A549 (cell line): ENCODE results near the gene DCLRE1B. TPM values are rescaled to one million over a fixed set of nuclear protein-coding genes. Genes with fewer than 3 reads are reported as not detected.

Experiments
- ATAC-seq, 2 experiments: fragments of 200-7000 bp in 1 of 2; fragments of >200 bp in 1 of 2; cut with Nextera tagmentation in 1 of 2; cut with Tn5 transposase in 1 of 2; 3 replicates each; pipeline versions ENCODE4 v1.8.0 to v1.9.1; 2018 to 2020; ENCODE audit warnings: mild to moderate bottlenecking in 1 of 2, moderate library complexity in 1 of 2
- CTCF ChIA-PET: fragments of 300-600 bp; sonication (Branson Sonifier 250); formaldehyde crosslinking; extraction: SDS; loops from one replicate; lab custom pipeline; 2021; ENCODE audit warnings: antibody characterized with exemption, inconsistent platforms; lab: Yijun Ruan, JAX
- POLR2A ChIA-PET: fragments of 350-600 bp; formaldehyde crosslinking; extraction: SDS; loops from one replicate; lab custom pipeline; 2021; ENCODE audit warnings: antibody characterized with exemption, inconsistent platforms; lab: Yijun Ruan, JAX
- DNase-seq, 2 experiments: peaks; one replicate each; pipeline versions ENCODE4 v3.0.0 to v3.0.0-alpha.2; 2011 to 2016; ENCODE audit warnings: low read depth in 1 of 2, low spot score in 1 of 2
- FAIRE-seq: peaks from 2 replicates; lab custom pipeline; 2011; peaks lifted over from hg19 to GRCh38; lab: Jason Lieb, UNC
- H3K27ac ChIP-seq, 2 experiments: fragments of >200 bp; sonication (Bioruptor Twin); formaldehyde crosslinking; 3 replicates each; pipeline ENCODE4 v1.5.1; 2016 to 2017
- H3K4me1 ChIP-seq: fragments of >200 bp; sonication (Bioruptor Twin); formaldehyde crosslinking; 3 replicates; pipeline ENCODE4 v1.6.1; 2016
- H3K4me2 ChIP-seq: fragments of >200 bp; sonication (Bioruptor Twin); formaldehyde crosslinking; 3 replicates; pipeline ENCODE4 v1.6.1; 2016
- H3K4me3 ChIP-seq: fragments of >200 bp; sonication (Bioruptor Twin); formaldehyde crosslinking; 3 replicates; pipeline ENCODE4 v1.5.1; 2016
- H3K9me3 ChIP-seq: fragments of >200 bp; sonication (Bioruptor Twin); formaldehyde crosslinking; 3 replicates; pipeline ENCODE4 v1.6.1; 2016
- BHLHE40 ChIP-seq: IDR thresholded peaks from 2 replicates; pipeline ENCODE4 v1.6.1; 2012; ENCODE audit warnings: low read depth, low read length, inconsistent platforms
- CBX2 ChIP-seq: fragments of 200-600 bp; sonication (generic); IDR thresholded peaks from 2 replicates; pipeline ENCODE4 v1.6.1; 2016; ENCODE audit warnings: low read depth, mild to moderate bottlenecking, borderline replicate concordance
- CEBPB ChIP-seq, 2 experiments: fragments of >200 bp in 1 of 2; sonication (Bioruptor Twin) in 1 of 2; formaldehyde crosslinking in 1 of 2; IDR thresholded peaks; 2 replicates each; pipeline ENCODE4 v1.6.1; 2012 to 2016
- CHD2 ChIP-seq: fragments of 150-350 bp; IDR thresholded peaks from 2 replicates; pipeline ENCODE4 v1.6.1; 2014; ENCODE audit warnings: low read length; ENCODE audit not compliant: partially characterized antibody
- CHD4 ChIP-seq: fragments of 200-600 bp; sonication (generic); IDR thresholded peaks from 2 replicates; pipeline ENCODE4 v1.6.1; 2016; ENCODE audit warnings: antibody characterized with exemption, mild to moderate bottlenecking, borderline replicate concordance
- EHF ChIP-seq: fragments of 250-450 bp; sonication (Bioruptor Pico); IDR thresholded peaks from 2 replicates; pipeline ENCODE4 v1.5.0; 2020; ENCODE audit warnings: mild to moderate bottlenecking
- FOSB ChIP-seq: fragments of 250-450 bp; sonication (Bioruptor Pico); IDR thresholded peaks from 2 replicates; pipeline ENCODE4 v1.5.0; 2020; ENCODE audit warnings: mild to moderate bottlenecking, moderate library complexity
- FOXS1 ChIP-seq: fragments of 250-450 bp; sonication (Bioruptor Pico); IDR thresholded peaks from 2 replicates; pipeline ENCODE4 v1.5.0; 2020; ENCODE audit warnings: mild to moderate bottlenecking, moderate library complexity
- JUN ChIP-seq, 2 experiments: fragments of >200 bp; sonication (Bioruptor Twin); formaldehyde crosslinking; IDR thresholded peaks; 2 replicates in 1 of 2; 3 replicates in 1 of 2; pipeline ENCODE4 v1.6.1; 2016 to 2017
- KDM1A ChIP-seq: fragments of 200-600 bp; sonication (generic); IDR thresholded peaks from 2 replicates; pipeline ENCODE4 v1.6.1; 2016; ENCODE audit warnings: low read depth, mild to moderate bottlenecking
- MAFK ChIP-seq: fragments of 450-650 bp; IDR thresholded peaks from 2 replicates; pipeline ENCODE4 v1.6.1; 2014; ENCODE audit not compliant: partially characterized antibody
- MAZ ChIP-seq: fragments of 150-350 bp; IDR thresholded peaks from 2 replicates; pipeline ENCODE4 v1.6.1; 2014; ENCODE audit warnings: antibody characterized with exemption, low read depth, low read length, borderline replicate concordance
- POLR2A ChIP-seq: IDR thresholded peaks from 2 replicates; pipeline ENCODE4 v1.6.1; 2012; ENCODE audit warnings: mild to moderate bottlenecking, low read length
- POLR2AphosphoS2 ChIP-seq: conservative IDR thresholded peaks from 2 replicates; pipeline ENCODE4 v1.6.1; 2012; ENCODE audit warnings: low read length, improper control_type of control experiment, inconsistent platforms
- RARB ChIP-seq: fragments of 250-450 bp; sonication (Bioruptor Pico); IDR thresholded peaks from 2 replicates; pipeline ENCODE4 v1.8.0; 2021; ENCODE audit warnings: mild to moderate bottlenecking, moderate library complexity
- RCOR1 ChIP-seq: fragments of 150-350 bp; IDR thresholded peaks from 2 replicates; pipeline ENCODE4 v1.6.1; 2014; ENCODE audit warnings: antibody characterized with exemption, low read length, low read depth
- RNF2 ChIP-seq: fragments of 200-600 bp; sonication (generic); IDR thresholded peaks from 2 replicates; pipeline ENCODE4 v1.6.1; 2016; ENCODE audit warnings: low read depth, mild to moderate bottlenecking, antibody characterized with exemption, moderate library complexity, borderline replicate concordance
- TP53 ChIP-seq: fragments of 250-450 bp; sonication (Bioruptor Pico); IDR thresholded peaks from 2 replicates; pipeline ENCODE4 v1.5.0; 2021; ENCODE audit warnings: mild to moderate bottlenecking, moderate library complexity
- ZNF302 ChIP-seq: fragments of 250-450 bp; sonication (Bioruptor Pico); IDR thresholded peaks from 2 replicates; pipeline ENCODE4 v1.9.0; 2021; ENCODE audit warnings: inconsistent platforms, mild to moderate bottlenecking, moderate library complexity
- WGBS: methylation state at CpG from one replicate; pipeline ENCODE4 v1.1.6; 2017; ENCODE audit errors: missing lambda C conversion rate; 5-methylcytosine and 5-hydroxymethylcytosine counted together
- polyA plus RNA-seq, 4 experiments: library from polyadenylated mRNA; depleted of rRNA in 3 of 4; stranded (reverse); fragments of >200 nt; fragmentation: RNase III in 1 of 4; extraction: RNeasy Plus Mini Kit Qiagen cat#74134 plus additional on column Dnase treatment in 1 of 4; gene quantifications; 2 replicates in 3 of 4; 3 replicates in 1 of 4; pipeline ENCODE4 v1.2.3, GENCODE V29; 2011 to 2017
- TF ChIP-seq, protein P1 (sequence below): fragments of >200 bp; sonication (Bioruptor Twin); formaldehyde crosslinking; IDR thresholded peaks from 3 replicates; pipeline ENCODE4 v1.6.1; 2016
- TF ChIP-seq, protein P2 (sequence below): fragments of 200-600 bp; sonication (generic); IDR thresholded peaks from 2 replicates; pipeline ENCODE4 v1.6.1; 2016; ENCODE audit warnings: antibody characterized with exemption, mild to moderate bottlenecking, moderate library complexity
- TF ChIP-seq, protein P3 (sequence below): fragments of 250-450 bp; sonication (Bioruptor Pico); IDR thresholded peaks from 2 replicates; pipeline ENCODE4 v1.5.0; 2021; ENCODE audit warnings: mild to moderate bottlenecking, moderate library complexity, borderline replicate concordance
- TF ChIP-seq, protein P4 (sequence below): fragments of >200 bp; sonication (Bioruptor Twin); formaldehyde crosslinking; IDR thresholded peaks from 3 replicates; pipeline ENCODE4 v1.5.1; 2016

DCLRE1B gene
- polyA plus RNA-seq, 2 of the 4 experiments (the other 2 are of a cell fraction) = 4.8 to 5.7 TPM

DNA sequence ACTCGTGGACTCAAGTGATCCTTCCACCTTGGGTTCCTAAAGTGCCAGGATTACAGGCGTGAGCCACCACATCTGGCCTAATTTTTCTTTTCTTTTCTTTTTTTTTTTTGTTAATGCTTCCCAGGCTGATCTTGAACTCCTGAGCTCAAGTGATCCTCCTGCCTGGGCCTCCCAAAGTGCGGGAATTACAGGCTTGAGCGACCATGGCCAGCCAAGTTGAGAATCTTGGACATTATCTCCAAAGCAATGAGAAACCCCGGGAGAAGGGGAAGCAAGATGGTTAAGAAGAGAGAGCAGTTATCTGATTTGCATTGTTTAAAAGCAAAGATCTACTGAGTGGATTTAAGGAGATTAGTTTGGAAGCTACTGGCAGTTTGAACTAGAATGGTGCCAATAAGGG, 33.1 kb downstream of the DCLRE1B start (continued):
- no peak for TF ChIP-seq RNF2
- TF ChIP-seq, protein P1, sequence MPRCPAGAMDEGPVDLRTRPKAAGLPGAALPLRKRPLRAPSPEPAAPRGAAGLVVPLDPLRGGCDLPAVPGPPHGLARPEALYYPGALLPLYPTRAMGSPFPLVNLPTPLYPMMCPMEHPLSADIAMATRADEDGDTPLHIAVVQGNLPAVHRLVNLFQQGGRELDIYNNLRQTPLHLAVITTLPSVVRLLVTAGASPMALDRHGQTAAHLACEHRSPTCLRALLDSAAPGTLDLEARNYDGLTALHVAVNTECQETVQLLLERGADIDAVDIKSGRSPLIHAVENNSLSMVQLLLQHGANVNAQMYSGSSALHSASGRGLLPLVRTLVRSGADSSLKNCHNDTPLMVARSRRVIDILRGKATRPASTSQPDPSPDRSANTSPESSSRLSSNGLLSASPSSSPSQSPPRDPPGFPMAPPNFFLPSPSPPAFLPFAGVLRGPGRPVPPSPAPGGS = no peak
- TF ChIP-seq RARB (CRISPR knock-in tag) = no peak
- TF ChIP-seq ZNF302 = no peak
- TF ChIP-seq CBX2 = no peak
- TF ChIP-seq, all 56 proteins: peak for 0

DNA sequence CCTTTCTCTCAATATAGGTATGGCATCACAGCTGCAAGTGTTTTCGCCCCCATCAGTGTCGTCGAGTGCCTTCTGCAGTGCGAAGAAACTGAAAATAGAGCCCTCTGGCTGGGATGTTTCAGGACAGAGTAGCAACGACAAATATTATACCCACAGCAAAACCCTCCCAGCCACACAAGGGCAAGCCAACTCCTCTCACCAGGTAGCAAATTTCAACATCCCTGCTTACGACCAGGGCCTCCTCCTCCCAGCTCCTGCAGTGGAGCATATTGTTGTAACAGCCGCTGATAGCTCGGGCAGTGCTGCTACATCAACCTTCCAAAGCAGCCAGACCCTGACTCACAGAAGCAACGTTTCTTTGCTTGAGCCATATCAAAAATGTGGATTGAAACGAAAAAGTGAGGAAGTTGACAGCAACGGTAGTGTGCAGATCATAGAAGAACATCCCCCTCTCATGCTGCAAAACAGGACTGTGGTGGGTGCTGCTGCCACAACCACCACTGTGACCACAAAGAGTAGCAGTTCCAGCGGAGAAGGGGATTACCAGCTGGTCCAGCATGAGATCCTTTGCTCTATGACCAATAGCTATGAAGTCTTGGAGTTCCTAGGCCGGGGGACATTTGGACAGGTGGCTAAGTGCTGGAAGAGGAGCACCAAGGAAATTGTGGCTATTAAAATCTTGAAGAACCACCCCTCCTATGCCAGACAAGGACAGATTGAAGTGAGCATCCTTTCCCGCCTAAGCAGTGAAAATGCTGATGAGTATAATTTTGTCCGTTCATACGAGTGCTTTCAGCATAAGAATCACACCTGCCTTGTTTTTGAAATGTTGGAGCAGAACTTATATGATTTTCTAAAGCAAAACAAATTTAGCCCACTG, 35.5 kb downstream of the DCLRE1B start:
- Histone ChIP-seq H3K27ac (no peak overlapping the region), H3K9me3 (0 out of 3 replicates have a peak, but pooled peaks cover 3% of the 10 kb centered on the region), H3K4me2 (no peak overlapping the region), H3K4me1 (no peaks in the 10 kb centered on the region), H3K4me3 (no peak overlapping the region)
- ChIA-PET CTCF (interaction anchor here (1.9 kb wide), 1 partner anchor 9 kb away, joined by 5 read pairs; no protein-coding TSS in a partner anchor), POLR2A (no interaction called here)
- WGBS = 87% methylated on average over 16 of the region's 16 CpGs
- ATAC-seq (no peak), FAIRE-seq (no peak), DNase-seq (no peak)
- TF ChIP-seq MAFK (peak; percentile 48), KDM1A (no peak)
- TF ChIP-seq, all 56 proteins: peak for 1

DNA sequence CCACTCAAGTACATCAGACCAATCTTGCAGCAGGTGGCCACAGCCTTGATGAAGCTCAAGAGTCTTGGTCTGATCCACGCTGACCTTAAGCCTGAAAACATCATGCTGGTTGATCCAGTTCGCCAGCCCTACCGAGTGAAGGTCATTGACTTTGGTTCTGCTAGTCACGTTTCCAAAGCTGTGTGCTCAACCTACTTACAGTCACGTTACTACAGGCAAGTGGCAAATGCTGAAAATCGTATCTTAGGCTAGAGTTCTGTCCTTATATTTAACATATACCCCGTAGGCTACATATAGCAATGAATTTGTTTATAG, 36.1 kb downstream of the DCLRE1B start:
- TF ChIP-seq POLR2A (no peak), CBX2 (no peak), RNF2 (no peak), RCOR1 (no peak), CEBPB (IDR thresholded peaks at IDR 0.05) (no peak), CHD2 (no peak), BHLHE40 (no peak), TP53 (CRISPR knock-in tag) (no peak), POLR2AphosphoS2 (no peak), EHF (CRISPR knock-in tag) (no peak), ZNF302 (no peak), MAFK (no peak), FOSB (no peak), FOXS1 (CRISPR knock-in tag) (no peak), MAZ (no peak), CHD4 (no peak), JUN (IDR thresholded peaks at IDR 0.05) (no peak)
- TF ChIP-seq, protein P2, sequence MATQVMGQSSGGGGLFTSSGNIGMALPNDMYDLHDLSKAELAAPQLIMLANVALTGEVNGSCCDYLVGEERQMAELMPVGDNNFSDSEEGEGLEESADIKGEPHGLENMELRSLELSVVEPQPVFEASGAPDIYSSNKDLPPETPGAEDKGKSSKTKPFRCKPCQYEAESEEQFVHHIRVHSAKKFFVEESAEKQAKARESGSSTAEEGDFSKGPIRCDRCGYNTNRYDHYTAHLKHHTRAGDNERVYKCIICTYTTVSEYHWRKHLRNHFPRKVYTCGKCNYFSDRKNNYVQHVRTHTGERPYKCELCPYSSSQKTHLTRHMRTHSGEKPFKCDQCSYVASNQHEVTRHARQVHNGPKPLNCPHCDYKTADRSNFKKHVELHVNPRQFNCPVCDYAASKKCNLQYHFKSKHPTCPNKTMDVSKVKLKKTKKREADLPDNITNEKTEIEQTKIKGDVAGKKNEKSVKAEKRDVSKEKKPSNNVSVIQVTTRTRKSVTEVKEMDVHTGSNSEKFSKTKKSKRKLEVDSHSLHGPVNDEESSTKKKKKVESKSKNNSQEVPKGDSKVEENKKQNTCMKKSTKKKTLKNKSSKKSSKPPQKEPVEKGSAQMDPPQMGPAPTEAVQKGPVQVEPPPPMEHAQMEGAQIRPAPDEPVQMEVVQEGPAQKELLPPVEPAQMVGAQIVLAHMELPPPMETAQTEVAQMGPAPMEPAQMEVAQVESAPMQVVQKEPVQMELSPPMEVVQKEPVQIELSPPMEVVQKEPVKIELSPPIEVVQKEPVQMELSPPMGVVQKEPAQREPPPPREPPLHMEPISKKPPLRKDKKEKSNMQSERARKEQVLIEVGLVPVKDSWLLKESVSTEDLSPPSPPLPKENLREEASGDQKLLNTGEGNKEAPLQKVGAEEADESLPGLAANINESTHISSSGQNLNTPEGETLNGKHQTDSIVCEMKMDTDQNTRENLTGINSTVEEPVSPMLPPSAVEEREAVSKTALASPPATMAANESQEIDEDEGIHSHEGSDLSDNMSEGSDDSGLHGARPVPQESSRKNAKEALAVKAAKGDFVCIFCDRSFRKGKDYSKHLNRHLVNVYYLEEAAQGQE = no peak
- TF ChIP-seq, protein P3, sequence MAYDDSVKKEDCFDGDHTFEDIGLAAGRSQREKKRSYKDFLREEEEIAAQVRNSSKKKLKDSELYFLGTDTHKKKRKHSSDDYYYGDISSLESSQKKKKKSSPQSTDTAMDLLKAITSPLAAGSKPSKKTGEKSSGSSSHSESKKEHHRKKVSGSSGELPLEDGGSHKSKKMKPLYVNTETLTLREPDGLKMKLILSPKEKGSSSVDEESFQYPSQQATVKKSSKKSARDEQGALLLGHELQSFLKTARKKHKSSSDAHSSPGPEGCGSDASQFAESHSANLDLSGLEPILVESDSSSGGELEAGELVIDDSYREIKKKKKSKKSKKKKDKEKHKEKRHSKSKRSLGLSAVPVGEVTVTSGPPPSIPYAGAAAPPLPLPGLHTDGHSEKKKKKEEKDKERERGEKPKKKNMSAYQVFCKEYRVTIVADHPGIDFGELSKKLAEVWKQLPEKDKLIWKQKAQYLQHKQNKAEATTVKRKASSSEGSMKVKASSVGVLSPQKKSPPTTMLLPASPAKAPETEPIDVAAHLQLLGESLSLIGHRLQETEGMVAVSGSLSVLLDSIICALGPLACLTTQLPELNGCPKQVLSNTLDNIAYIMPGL (CRISPR knock-in tag) = no peak
- TF ChIP-seq, protein P4, sequence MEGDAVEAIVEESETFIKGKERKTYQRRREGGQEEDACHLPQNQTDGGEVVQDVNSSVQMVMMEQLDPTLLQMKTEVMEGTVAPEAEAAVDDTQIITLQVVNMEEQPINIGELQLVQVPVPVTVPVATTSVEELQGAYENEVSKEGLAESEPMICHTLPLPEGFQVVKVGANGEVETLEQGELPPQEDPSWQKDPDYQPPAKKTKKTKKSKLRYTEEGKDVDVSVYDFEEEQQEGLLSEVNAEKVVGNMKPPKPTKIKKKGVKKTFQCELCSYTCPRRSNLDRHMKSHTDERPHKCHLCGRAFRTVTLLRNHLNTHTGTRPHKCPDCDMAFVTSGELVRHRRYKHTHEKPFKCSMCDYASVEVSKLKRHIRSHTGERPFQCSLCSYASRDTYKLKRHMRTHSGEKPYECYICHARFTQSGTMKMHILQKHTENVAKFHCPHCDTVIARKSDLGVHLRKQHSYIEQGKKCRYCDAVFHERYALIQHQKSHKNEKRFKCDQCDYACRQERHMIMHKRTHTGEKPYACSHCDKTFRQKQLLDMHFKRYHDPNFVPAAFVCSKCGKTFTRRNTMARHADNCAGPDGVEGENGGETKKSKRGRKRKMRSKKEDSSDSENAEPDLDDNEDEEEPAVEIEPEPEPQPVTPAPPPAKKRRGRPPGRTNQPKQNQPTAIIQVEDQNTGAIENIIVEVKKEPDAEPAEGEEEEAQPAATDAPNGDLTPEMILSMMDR = no peak
- WGBS = 90% methylated on average over 7 of the region's 7 CpGs
- no peak for DNase-seq
- H3K27ac ChIP-seq = no peak overlapping the region
- H3K9me3 ChIP-seq = 0 out of 3 replicates have a peak, but pooled peaks cover 3% of the 10 kb centered on the region
- no peak overlapping the region for H3K4me3 ChIP-seq
- H3K4me2 ChIP-seq = no peak overlapping the region
- CTCF ChIA-PET = interaction anchor here (1.9 kb wide), 1 partner anchor 10 kb away, joined by 5 read pairs; no protein-coding TSS in a partner anchor
- no peak for FAIRE-seq
- no peaks in the 10 kb centered on the region for H3K4me1 ChIP-seq
- no peak for ATAC-seq
- POLR2A ChIA-PET = no interaction called here
